ENCODE data around the gene RNF157.

DNA sequence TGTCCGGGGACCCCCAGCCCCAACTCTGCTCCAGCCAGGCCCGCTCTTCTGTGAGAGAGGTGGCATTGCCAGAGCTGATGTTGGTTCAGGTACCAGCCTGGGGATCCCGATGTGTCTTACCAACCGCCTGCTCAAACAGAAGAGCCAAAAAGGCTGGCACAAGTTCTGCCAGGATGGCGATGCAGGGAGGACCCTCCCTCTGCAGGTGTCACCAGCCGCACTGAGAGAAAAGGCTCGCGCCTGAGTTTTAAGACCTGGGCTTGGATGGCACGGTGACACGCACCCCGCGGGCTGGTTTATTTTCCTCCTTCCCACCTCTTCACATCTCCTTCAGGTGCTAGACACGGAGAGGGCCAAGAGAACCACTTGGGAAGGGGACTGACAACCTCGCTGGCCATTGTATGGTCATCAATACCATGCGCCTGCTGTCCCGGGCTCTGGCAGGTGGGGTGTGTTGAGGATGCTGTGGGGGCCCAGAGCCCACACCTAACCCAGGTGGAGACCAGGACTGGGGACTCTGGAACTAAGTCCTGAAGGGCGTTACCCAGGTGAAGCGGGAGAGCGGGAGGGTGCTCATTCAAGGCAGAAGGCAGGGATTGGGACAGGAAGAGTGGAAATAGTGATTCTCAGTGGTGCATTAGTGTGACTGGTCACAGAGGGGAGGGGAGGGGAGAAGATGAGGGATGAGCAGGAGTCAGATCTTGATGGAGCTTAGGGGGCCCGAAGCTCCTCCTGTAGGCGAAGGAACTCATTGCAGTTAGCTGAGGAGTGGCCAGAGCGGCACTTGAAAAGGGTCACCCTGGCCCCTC lies 115.5 kb downstream of the RNF157 start:
- TF ChIP-seq, protein P1, sequence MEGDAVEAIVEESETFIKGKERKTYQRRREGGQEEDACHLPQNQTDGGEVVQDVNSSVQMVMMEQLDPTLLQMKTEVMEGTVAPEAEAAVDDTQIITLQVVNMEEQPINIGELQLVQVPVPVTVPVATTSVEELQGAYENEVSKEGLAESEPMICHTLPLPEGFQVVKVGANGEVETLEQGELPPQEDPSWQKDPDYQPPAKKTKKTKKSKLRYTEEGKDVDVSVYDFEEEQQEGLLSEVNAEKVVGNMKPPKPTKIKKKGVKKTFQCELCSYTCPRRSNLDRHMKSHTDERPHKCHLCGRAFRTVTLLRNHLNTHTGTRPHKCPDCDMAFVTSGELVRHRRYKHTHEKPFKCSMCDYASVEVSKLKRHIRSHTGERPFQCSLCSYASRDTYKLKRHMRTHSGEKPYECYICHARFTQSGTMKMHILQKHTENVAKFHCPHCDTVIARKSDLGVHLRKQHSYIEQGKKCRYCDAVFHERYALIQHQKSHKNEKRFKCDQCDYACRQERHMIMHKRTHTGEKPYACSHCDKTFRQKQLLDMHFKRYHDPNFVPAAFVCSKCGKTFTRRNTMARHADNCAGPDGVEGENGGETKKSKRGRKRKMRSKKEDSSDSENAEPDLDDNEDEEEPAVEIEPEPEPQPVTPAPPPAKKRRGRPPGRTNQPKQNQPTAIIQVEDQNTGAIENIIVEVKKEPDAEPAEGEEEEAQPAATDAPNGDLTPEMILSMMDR (IDR thresholded peaks at IDR 0.05; ENCODE audit: low read length): peak; percentile 26
- TF ChIP-seq EZH2 (optimal IDR thresholded peaks at IDR 0.05; ENCODE audit: low read depth, low read length): no peak

Measured in MM.1S (cell line).